A549 treated with DMSO at 1 μM for 4 hours (cell line): Measurements from ENCODE around the gene KCTD21. TPM values are rescaled to one million over a fixed set of nuclear protein-coding genes. Genes with fewer than 3 reads are reported as not detected.

Experiments
- total RNA-seq: library from RNA; stranded (reverse); fragments of 200-300 nt; extraction: Qiagen RNA extraction; gene quantifications from 5 replicates; pipeline ENCODE4 v1.2.3, GENCODE V29; 2022; ENCODE audit warnings: low read depth

The KCTD21 gene, protein sequence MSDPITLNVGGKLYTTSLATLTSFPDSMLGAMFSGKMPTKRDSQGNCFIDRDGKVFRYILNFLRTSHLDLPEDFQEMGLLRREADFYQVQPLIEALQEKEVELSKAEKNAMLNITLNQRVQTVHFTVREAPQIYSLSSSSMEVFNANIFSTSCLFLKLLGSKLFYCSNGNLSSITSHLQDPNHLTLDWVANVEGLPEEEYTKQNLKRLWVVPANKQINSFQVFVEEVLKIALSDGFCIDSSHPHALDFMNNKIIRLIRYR
- total RNA-seq: 6.9 to 7.7 TPM (median 7.1 TPM) in 5 replicates

DNA sequence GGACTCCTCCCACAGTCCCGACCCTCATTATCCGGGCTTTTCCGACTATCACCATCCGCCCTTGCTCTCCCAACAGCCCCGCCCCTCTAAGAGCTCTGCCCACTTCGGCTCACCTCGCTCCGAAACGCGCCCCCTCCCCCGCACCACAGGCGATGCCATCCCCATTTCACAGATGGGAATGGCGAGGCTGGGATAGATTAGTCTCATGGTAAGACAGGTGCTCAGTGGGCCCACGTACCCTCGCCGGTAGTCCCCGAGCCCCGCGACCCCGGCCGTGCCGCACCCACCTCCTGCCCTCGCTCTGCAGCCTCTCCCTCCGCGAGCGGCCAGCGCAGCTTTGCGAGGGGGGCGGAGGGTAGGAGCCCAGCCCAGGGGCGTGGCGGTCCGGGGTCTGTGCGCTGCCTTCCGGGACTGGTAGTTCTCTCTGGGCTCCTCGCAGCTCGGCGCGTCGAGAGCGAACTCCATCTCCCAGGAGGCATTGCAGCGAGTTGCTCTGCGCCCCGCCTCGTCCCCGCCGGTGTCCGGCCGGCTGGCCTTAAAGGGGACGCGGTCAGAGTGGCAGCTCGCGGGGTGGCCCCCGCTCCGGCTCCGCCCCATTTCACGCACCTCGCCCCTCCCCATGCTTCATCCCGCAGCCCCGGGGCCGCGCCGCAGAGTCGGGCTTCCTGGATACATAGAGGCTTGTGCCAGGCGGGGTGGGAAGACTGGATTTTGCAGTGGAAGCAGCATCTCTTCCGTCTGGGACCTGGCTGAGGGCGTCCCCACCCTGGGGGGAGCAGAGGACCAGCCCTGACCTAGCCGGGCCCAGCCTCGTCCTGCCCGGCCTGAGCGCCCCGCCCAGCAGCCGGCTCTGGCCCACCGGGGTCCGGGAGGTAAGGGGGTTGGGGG, at the start of gene KCTD21, which contains the start of gene USP35:
Gene KCTD21 (minus strand): TSS at position 341 of the 888 bp plus-strand sequence. CDS start 14,072 bp downstream, outside the sequence.
Gene USP35 (plus strand): TSS at position 634 of the 888 bp plus-strand sequence. CDS start 7,327 bp downstream, outside the sequence.

DNA sequence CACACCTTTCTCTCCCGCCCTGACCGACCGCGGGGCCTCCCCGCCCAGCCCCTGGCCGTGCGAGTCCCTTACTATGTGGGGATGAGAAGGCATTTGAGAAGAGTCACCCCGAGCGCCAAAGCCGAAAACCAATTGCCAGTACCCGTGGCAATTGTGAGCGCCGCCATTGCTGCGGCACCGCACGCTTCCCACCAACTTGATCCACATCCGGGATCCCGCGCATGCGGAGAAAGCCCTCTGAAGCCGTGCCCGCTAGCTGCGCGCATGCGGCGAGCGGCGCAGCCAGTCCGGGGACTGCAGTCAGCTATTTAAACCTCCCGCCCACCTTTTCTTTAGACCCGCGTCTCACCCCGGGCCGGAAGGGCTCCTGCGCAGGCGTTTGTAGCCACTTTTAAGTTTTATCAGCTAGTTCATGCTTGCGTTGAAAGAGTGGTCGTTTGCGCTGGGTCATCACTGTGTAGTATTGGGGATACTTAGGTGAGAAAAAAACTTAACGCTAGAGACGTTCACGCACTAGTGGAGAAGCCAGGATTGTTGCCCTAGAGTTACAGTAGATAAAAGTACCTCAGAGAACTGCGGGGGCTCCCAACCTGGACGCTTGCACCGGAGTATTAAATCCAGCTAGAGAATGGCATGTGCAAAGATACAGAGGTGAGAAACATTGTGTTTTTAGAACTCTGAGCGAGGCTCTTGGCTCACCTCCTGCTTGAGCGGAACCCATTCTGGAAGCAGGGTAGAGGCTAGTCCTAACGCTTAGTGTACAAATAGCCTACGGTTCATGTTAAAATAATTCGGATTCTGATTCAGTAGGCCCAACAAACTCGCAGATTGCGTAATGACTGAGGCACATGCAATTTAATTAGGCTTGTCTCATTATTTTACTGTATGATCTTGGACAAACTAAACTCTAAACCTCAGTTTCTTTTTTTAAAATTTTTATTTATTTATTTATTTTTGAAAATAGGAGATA, 48.7 kb downstream of the KCTD21 start, which contains the start of gene ALG8:
Gene ALG8 (minus strand): TSS at position 205 of the 970 bp plus-strand sequence. CDS start 38 bp downstream, at position 167.

Other genes starting within 250 kb of the KCTD21 start
- gene INTS4, start 194.0 kb downstream of the KCTD21 start, total RNA-seq: 14.4 to 20.9 TPM (median 20.4 TPM) in 5 replicates
- gene KCTD14, start 165.3 kb downstream of the KCTD21 start, total RNA-seq: 1.4 to 2.0 TPM (median 1.6 TPM) in 5 replicates
- not detected in 5 replicates for gene THRSP, start 124.8 kb downstream of the KCTD21 start, total RNA-seq
- gene NDUFC2, start 108.8 kb downstream of the KCTD21 start, total RNA-seq: 242 to 295 TPM (median 243 TPM) in 5 replicates
- 55.9 to 69.9 TPM (median 65.6 TPM) in 5 replicates for gene ALG8, start 49.0 kb downstream of the KCTD21 start, total RNA-seq
- 5.1 to 7.4 TPM (median 6.7 TPM) in 5 replicates for gene USP35, start 293 bp upstream of the KCTD21 start, total RNA-seq
- gene GAB2, start 229.2 kb upstream of the KCTD21 start, total RNA-seq: 3.9 to 6.1 TPM (median 4.3 TPM) in 5 replicates